GM23338 (cell line): Measurements from ENCODE around the gene ESYT2. TPM values are rescaled to one million over a fixed set of nuclear protein-coding genes. Genes with fewer than 3 reads are reported as not detected.

Source experiments
- ATAC-seq: fragments of 200-7000 bp; cut with Tn5 transposase; 3 replicates; pipeline ENCODE4 v1.9.1; 2020
- DNase-seq: peaks from one replicate; pipeline ENCODE4 v3.0.0-alpha.2; 2015; ENCODE audit warnings: low spot score
- H2AFZ ChIP-seq: fragments of 200-600 bp; sonication (generic); 2 replicates; pipeline ENCODE4 v1.8.0; 2016; ENCODE audit warnings: antibody characterized with exemption, mild to moderate bottlenecking, moderate library complexity
- H3F3A ChIP-seq: fragments of 200-600 bp; sonication (generic); replicated peaks from 2 replicates; pipeline ENCODE4 v1.8.0; 2017; ENCODE audit warnings: antibody characterized with exemption, mixed run types, low read depth
- H3K27ac ChIP-seq: fragments of 200-600 bp; sonication (generic); 2 replicates; pipeline ENCODE4 v1.6.1; 2016; ENCODE audit warnings: low read depth
- H3K27me3 ChIP-seq: fragments of 200-600 bp; sonication (generic); 2 replicates; pipeline ENCODE4 v1.8.0; 2016; ENCODE audit warnings: mild to moderate bottlenecking, mixed run types, moderate library complexity; ENCODE audit not compliant: insufficient read depth
- H3K36me3 ChIP-seq: fragments of 200-600 bp; sonication (generic); 2 replicates; pipeline ENCODE4 v1.8.0; 2016; ENCODE audit warnings: mild to moderate bottlenecking; ENCODE audit not compliant: insufficient read depth
- H3K4me1 ChIP-seq: fragments of 200-600 bp; sonication (generic); 2 replicates; pipeline ENCODE4 v1.8.0; 2016; ENCODE audit warnings: mild to moderate bottlenecking, moderate library complexity; ENCODE audit not compliant: insufficient read depth
- H3K4me2 ChIP-seq: fragments of 200-600 bp; sonication (generic); 2 replicates; pipeline ENCODE4 v1.7.1; 2017; ENCODE audit warnings: mixed run types
- H3K4me3 ChIP-seq: fragments of 200-600 bp; sonication (generic); 2 replicates; pipeline ENCODE4 v1.6.1; 2016; ENCODE audit warnings: mixed run types
- H3K79me2 ChIP-seq: fragments of 200-600 bp; sonication (generic); replicated peaks from 2 replicates; pipeline ENCODE4 v1.8.0; 2017; ENCODE audit warnings: mild to moderate bottlenecking; ENCODE audit not compliant: insufficient read depth
- H3K9me2 ChIP-seq: fragments of 200-600 bp; sonication (generic); 2 replicates; pipeline ENCODE4 v1.8.0; 2017; ENCODE audit not compliant: insufficient read depth
- H4K20me1 ChIP-seq: fragments of 200-600 bp; sonication (generic); replicated peaks from 2 replicates; pipeline ENCODE4 v1.8.0; 2017; ENCODE audit warnings: mild to moderate bottlenecking; ENCODE audit not compliant: insufficient read depth
- H3K27ac Mint-ChIP-seq: 2 replicates; pipeline ENCODE4 v1.8.0; 2020; ENCODE audit warnings: inconsistent platforms, mild to moderate bottlenecking, moderate library complexity, mixed read lengths
- H3K27me3 Mint-ChIP-seq: 3 replicates; pipeline ENCODE4 v1.8.0; 2022; ENCODE audit warnings: low read depth, mild to moderate bottlenecking, moderate library complexity, mixed read lengths, inconsistent platforms; ENCODE audit not compliant: insufficient read depth, poor library complexity
- H3K36me3 Mint-ChIP-seq: 3 replicates; pipeline ENCODE4 v1.8.0; 2021; ENCODE audit warnings: low read depth, mild to moderate bottlenecking, inconsistent platforms, moderate library complexity, mixed read lengths
- H3K4me1 Mint-ChIP-seq: 3 replicates; pipeline ENCODE4 v1.8.0; 2020; ENCODE audit warnings: mild to moderate bottlenecking, inconsistent platforms, mixed read lengths
- H3K4me3 Mint-ChIP-seq: 3 replicates; pipeline ENCODE4 v1.8.0; 2021; ENCODE audit warnings: moderate library complexity, mild to moderate bottlenecking, inconsistent platforms, mixed read lengths
- H3K9me3 Mint-ChIP-seq: 3 replicates; pipeline ENCODE4 v1.8.0; 2020; ENCODE audit warnings: moderate library complexity, mild to moderate bottlenecking, inconsistent platforms, mixed read lengths
- CREB1 ChIP-seq: fragments of 250-450 bp; sonication (Bioruptor Pico); IDR thresholded peaks from 2 replicates; pipeline ENCODE4 v1.5.0; 2020; ENCODE audit warnings: low read depth, mild to moderate bottlenecking, moderate library complexity
- EZH2 ChIP-seq: fragments of 200-600 bp; sonication (generic); IDR thresholded peaks from one replicate; pipeline ENCODE4 v1.8.0; 2017; ENCODE audit warnings: antibody characterized with exemption, mild to moderate bottlenecking, low read depth; ENCODE audit not compliant: unreplicated experiment
- EZH2phosphoT487 ChIP-seq: fragments of 200-600 bp; sonication (generic); IDR thresholded peaks from one replicate; pipeline ENCODE4 v1.8.1; 2018; ENCODE audit warnings: antibody characterized with exemption; ENCODE audit not compliant: unreplicated experiment
- JUNB ChIP-seq: IDR thresholded peaks from one replicate; pipeline ENCODE4 v1.6.1; 2016; ENCODE audit warnings: antibody characterized with exemption; ENCODE audit not compliant: unreplicated experiment
- NANOG ChIP-seq: IDR thresholded peaks from 2 replicates; pipeline ENCODE4 v1.6.1; 2016; ENCODE audit warnings: antibody characterized with exemption, borderline replicate concordance
- ZNF114 ChIP-seq: fragments of 250-450 bp; sonication (Bioruptor Pico); IDR thresholded peaks from 2 replicates; pipeline ENCODE4 v1.5.0; 2020; ENCODE audit warnings: mild to moderate bottlenecking, moderate library complexity
- ZNF331 ChIP-seq: fragments of 250-450 bp; sonication (Bioruptor Pico); IDR thresholded peaks from 2 replicates; pipeline ENCODE4 v1.5.0; 2020; ENCODE audit warnings: low read depth, mild to moderate bottlenecking, moderate library complexity
- polyA plus RNA-seq: library from polyadenylated mRNA; unstranded; fragments of >200 nt; fragmentation: Nextera tagmentation; extraction: Ambion mirVana; gene quantifications from 2 replicates; pipeline ENCODE4 v1.2.1, GENCODE V29; 2016
- total RNA-seq: library from RNA; depleted of rRNA; stranded (reverse); fragments of >200 nt; shearing (Covaris generic); gene quantifications from 2 replicates; pipeline ENCODE4 v1.2.3, GENCODE V29; 2014
- TF ChIP-seq, protein P1 (sequence below): fragments of 250-450 bp; sonication (Bioruptor Pico); IDR thresholded peaks from 2 replicates; pipeline ENCODE4 v1.5.0; 2020; ENCODE audit warnings: mild to moderate bottlenecking, moderate library complexity
- TF ChIP-seq, protein P2 (sequence below): IDR thresholded peaks from one replicate; pipeline ENCODE4 v1.6.1; 2018; ENCODE audit warnings: antibody characterized with exemption; ENCODE audit not compliant: unreplicated experiment
- TF ChIP-seq, protein P3 (sequence below), 2 experiments: fragments of 200-600 bp in 1 of 2; sonication (generic) in 1 of 2; conservative IDR thresholded peaks; 2 replicates each; pipeline versions ENCODE4 v1.5.1 to v1.6.1; 2016 to 2017; ENCODE audit warnings: antibody characterized with exemption in 2 of 2, low read depth in 2 of 2, mild to moderate bottlenecking in 2 of 2, moderate library complexity in 1 of 2

Gene ESYT2
- total and polyA plus RNA-seq, 2 experiments from 2014 or later, result 9.6 to 52.7 TPM

DNA sequence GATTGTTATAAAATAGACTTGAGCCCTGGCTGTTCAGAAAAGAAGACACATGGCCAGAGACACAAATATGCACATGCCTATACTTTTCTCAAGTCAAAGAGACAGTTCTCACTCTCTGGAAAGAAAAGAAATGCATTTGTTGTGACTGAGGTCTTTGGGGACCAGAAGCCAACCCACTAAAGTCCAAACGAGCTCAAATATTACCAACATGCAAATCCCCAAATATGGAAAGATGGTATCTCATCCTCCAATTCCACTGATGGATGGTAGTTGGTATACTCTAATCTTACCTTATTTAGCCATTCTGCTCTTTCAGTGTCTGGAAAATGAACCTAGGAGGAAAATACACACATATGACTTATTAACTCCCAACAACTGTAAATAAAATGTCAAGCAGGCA is 30.6 kb downstream of the ESYT2 start (continued):
- TF ChIP-seq, protein P1, sequence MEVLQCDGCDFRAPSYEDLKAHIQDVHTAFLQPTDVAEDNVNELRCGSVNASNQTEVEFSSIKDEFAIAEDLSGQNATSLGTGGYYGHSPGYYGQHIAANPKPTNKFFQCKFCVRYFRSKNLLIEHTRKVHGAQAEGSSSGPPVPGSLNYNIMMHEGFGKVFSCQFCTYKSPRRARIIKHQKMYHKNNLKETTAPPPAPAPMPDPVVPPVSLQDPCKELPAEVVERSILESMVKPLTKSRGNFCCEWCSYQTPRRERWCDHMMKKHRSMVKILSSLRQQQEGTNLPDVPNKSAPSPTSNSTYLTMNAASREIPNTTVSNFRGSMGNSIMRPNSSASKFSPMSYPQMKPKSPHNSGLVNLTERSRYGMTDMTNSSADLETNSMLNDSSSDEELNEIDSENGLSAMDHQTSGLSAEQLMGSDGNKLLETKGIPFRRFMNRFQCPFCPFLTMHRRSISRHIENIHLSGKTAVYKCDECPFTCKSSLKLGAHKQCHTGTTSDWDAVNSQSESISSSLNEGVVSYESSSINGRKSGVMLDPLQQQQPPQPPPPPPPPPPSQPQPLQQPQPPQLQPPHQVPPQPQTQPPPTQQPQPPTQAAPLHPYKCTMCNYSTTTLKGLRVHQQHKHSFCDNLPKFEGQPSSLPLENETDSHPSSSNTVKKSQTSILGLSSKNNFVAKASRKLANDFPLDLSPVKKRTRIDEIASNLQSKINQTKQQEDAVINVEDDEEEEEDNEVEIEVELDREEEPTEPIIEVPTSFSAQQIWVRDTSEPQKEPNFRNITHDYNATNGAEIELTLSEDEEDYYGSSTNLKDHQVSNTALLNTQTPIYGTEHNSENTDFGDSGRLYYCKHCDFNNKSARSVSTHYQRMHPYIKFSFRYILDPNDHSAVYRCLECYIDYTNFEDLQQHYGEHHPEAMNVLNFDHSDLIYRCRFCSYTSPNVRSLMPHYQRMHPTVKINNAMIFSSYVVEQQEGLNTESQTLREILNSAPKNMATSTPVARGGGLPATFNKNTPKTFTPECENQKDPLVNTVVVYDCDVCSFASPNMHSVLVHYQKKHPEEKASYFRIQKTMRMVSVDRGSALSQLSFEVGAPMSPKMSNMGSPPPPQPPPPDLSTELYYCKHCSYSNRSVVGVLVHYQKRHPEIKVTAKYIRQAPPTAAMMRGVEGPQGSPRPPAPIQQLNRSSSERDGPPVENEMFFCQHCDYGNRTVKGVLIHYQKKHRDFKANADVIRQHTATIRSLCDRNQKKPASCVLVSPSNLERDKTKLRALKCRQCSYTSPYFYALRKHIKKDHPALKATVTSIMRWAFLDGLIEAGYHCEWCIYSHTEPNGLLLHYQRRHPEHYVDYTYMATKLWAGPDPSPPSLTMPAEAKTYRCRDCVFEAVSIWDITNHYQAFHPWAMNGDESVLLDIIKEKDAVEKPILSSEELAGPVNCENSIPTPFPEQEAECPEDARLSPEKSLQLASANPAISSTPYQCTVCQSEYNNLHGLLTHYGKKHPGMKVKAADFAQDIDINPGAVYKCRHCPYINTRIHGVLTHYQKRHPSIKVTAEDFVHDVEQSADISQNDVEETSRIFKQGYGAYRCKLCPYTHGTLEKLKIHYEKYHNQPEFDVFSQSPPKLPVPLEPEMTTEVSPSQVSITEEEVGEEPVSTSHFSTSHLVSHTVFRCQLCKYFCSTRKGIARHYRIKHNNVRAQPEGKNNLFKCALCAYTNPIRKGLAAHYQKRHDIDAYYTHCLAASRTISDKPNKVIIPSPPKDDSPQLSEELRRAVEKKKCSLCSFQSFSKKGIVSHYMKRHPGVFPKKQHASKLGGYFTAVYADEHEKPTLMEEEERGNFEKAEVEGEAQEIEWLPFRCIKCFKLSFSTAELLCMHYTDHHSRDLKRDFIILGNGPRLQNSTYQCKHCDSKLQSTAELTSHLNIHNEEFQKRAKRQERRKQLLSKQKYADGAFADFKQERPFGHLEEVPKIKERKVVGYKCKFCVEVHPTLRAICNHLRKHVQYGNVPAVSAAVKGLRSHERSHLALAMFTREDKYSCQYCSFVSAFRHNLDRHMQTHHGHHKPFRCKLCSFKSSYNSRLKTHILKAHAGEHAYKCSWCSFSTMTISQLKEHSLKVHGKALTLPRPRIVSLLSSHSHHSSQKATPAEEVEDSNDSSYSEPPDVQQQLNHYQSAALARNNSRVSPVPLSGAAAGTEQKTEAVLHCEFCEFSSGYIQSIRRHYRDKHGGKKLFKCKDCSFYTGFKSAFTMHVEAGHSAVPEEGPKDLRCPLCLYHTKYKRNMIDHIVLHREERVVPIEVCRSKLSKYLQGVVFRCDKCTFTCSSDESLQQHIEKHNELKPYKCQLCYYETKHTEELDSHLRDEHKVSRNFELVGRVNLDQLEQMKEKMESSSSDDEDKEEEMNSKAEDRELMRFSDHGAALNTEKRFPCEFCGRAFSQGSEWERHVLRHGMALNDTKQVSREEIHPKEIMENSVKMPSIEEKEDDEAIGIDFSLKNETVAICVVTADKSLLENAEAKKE (CRISPR knock-in tag), result no peak
- no peak for TF ChIP-seq JUNB
- TF ChIP-seq ZNF114, result no peak
- no peak for TF ChIP-seq NANOG
- no peak for TF ChIP-seq EZH2
- TF ChIP-seq, protein P2, sequence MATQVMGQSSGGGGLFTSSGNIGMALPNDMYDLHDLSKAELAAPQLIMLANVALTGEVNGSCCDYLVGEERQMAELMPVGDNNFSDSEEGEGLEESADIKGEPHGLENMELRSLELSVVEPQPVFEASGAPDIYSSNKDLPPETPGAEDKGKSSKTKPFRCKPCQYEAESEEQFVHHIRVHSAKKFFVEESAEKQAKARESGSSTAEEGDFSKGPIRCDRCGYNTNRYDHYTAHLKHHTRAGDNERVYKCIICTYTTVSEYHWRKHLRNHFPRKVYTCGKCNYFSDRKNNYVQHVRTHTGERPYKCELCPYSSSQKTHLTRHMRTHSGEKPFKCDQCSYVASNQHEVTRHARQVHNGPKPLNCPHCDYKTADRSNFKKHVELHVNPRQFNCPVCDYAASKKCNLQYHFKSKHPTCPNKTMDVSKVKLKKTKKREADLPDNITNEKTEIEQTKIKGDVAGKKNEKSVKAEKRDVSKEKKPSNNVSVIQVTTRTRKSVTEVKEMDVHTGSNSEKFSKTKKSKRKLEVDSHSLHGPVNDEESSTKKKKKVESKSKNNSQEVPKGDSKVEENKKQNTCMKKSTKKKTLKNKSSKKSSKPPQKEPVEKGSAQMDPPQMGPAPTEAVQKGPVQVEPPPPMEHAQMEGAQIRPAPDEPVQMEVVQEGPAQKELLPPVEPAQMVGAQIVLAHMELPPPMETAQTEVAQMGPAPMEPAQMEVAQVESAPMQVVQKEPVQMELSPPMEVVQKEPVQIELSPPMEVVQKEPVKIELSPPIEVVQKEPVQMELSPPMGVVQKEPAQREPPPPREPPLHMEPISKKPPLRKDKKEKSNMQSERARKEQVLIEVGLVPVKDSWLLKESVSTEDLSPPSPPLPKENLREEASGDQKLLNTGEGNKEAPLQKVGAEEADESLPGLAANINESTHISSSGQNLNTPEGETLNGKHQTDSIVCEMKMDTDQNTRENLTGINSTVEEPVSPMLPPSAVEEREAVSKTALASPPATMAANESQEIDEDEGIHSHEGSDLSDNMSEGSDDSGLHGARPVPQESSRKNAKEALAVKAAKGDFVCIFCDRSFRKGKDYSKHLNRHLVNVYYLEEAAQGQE, result no peak

DNA sequence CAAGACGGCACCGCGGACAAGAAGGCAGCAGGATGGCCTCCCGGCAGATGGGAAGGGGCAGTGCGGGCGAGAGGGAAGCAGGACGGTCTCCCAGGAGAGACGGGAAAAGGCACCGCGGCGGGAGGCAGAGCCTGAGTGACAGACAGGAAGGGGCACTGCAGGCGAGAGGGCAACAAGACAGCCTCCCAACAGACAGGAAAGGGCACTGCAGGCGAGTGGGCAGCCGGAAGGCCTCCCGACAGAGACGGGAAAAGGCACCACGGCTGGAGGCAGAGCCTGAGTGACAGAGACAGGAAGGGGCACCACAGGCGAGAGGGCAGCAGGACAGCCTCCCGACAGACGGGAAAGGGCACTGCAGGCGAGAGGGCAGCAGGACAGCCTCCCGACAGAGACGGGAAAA is 32.6 kb downstream of the ESYT2 start:
- Mint-ChIP-seq H3K4me3 (no peak overlapping the region), H3K27ac (no peak overlapping the region), H3K27me3 (no peaks in the 10 kb centered on the region), H3K4me1 (no peaks in the 10 kb centered on the region), H3K9me3 (no peaks in the 10 kb centered on the region), H3K36me3 (peaks cover 35% of the 10 kb centered on the region)
- no peaks in the 10 kb centered on the region for H3K9me2 ChIP-seq
- H3K4me3 ChIP-seq, result no peak overlapping the region
- no peaks in the 10 kb centered on the region for H3F3A ChIP-seq
- no peak overlapping the region for H2AFZ ChIP-seq
- no peak overlapping the region for H3K4me2 ChIP-seq
- H3K79me2 ChIP-seq, result peaks cover 21% of the 10 kb centered on the region
- H3K27me3 ChIP-seq, result no peaks in the 10 kb centered on the region
- no peak overlapping the region for H3K27ac ChIP-seq
- DNase-seq (no peak), ATAC-seq (no peak; the same call in 2 of the 3 replicates)
- H4K20me1 ChIP-seq, result no peaks in the 10 kb centered on the region; the same call in 1 of the 2 replicates
- no peaks in the 10 kb centered on the region for H3K4me1 ChIP-seq
- peaks cover 8% of the 10 kb centered on the region; the same call in 1 of the 2 replicates for H3K36me3 ChIP-seq
- TF ChIP-seq NANOG (no peak), EZH2phosphoT487 (no peak), ZNF331 (CRISPR knock-in tag) (no peak), CREB1 (CRISPR knock-in tag) (no peak), JUNB (no peak)
- TF ChIP-seq, protein P3, sequence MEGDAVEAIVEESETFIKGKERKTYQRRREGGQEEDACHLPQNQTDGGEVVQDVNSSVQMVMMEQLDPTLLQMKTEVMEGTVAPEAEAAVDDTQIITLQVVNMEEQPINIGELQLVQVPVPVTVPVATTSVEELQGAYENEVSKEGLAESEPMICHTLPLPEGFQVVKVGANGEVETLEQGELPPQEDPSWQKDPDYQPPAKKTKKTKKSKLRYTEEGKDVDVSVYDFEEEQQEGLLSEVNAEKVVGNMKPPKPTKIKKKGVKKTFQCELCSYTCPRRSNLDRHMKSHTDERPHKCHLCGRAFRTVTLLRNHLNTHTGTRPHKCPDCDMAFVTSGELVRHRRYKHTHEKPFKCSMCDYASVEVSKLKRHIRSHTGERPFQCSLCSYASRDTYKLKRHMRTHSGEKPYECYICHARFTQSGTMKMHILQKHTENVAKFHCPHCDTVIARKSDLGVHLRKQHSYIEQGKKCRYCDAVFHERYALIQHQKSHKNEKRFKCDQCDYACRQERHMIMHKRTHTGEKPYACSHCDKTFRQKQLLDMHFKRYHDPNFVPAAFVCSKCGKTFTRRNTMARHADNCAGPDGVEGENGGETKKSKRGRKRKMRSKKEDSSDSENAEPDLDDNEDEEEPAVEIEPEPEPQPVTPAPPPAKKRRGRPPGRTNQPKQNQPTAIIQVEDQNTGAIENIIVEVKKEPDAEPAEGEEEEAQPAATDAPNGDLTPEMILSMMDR (conservative IDR thresholded peaks at IDR 0.05; ENCODE audit: low read depth in 2 of 2), result no peak
